A673 (cell line): Measurements from ENCODE around the gene ITPKC. TPM values are rescaled to one million over a fixed set of nuclear protein-coding genes. Genes with fewer than 3 reads are reported as not detected.

Source experiments
- BruUV-seq: library from RNA; stranded (reverse); fragments of 400-500 nt; replicated peaks from 2 replicates; lab custom pipeline; 2021; lab: Mats Ljungman, UMichigan
- CTCF ChIA-PET: fragments of 300-600 bp; sonication (Branson Sonifier 250); formaldehyde crosslinking; loops from one replicate; lab custom pipeline; 2022; ENCODE audit warnings: antibody characterized with exemption; lab: Charles Lee
- POLR2A ChIA-PET: fragments of 300-600 bp; sonication (Branson Sonifier 250); formaldehyde crosslinking; loops from one replicate; lab custom pipeline; 2022; ENCODE audit warnings: antibody characterized with exemption; ENCODE audit not compliant: low non-redundant PET; lab: Charles Lee
- DNase-seq: peaks from one replicate; pipeline ENCODE4 v3.0.0-alpha.2; 2015; ENCODE audit warnings: low spot score
- H3K27ac ChIP-seq: fragments of 200-600 bp; sonication (generic); 2 replicates; pipeline ENCODE4 v1.5.1; 2016; ENCODE audit warnings: mixed run types, low read depth, mild to moderate bottlenecking, mixed read lengths, antibody characterized with exemption, low read length; ENCODE audit not compliant: poor library complexity, severe bottlenecking
- H3K27me3 ChIP-seq: fragments of 200-600 bp; sonication (generic); replicated peaks from 2 replicates; pipeline ENCODE4 v1.6.1; 2017; ENCODE audit warnings: mixed run types, low read depth, mild to moderate bottlenecking, mixed read lengths, antibody characterized with exemption, low read length; ENCODE audit not compliant: insufficient read depth, poor library complexity
- H3K36me3 ChIP-seq: fragments of 200-600 bp; sonication (generic); 2 replicates; pipeline ENCODE4 v1.6.1; 2016; ENCODE audit warnings: mixed run types, mild to moderate bottlenecking, mixed read lengths, antibody characterized with exemption, low read length; ENCODE audit not compliant: insufficient read depth, poor library complexity, severe bottlenecking
- H3K4me1 ChIP-seq: fragments of 200-600 bp; sonication (generic); 2 replicates; pipeline ENCODE4 v1.6.1; 2017; ENCODE audit warnings: mixed run types, mild to moderate bottlenecking, mixed read lengths, antibody characterized with exemption, low read length; ENCODE audit not compliant: insufficient read depth, poor library complexity, severe bottlenecking
- H3K4me3 ChIP-seq: fragments of 200-600 bp; sonication (generic); 2 replicates; pipeline ENCODE4 v1.5.1; 2016; ENCODE audit warnings: low read depth, mixed run types, mild to moderate bottlenecking, mixed read lengths, low read length; ENCODE audit not compliant: poor library complexity, severe bottlenecking
- H3K9me3 ChIP-seq: fragments of 200-600 bp; sonication (generic); 2 replicates; pipeline ENCODE4 v1.6.1; 2016; ENCODE audit warnings: mixed run types, low read depth, mild to moderate bottlenecking, mixed read lengths, antibody characterized with exemption, low read length; ENCODE audit not compliant: poor library complexity, severe bottlenecking
- CTCF ChIP-seq: fragments of 300-800, 200-600 bp; sonication (generic); conservative IDR thresholded peaks from 2 replicates; pipeline ENCODE4 v1.5.1; 2017; ENCODE audit warnings: low read depth, mild to moderate bottlenecking, antibody characterized with exemption, low read length, moderate library complexity, mixed read lengths
- EZH2 ChIP-seq: fragments of 200-600 bp; sonication (generic); IDR thresholded peaks from 2 replicates; pipeline ENCODE4 v1.6.1; 2017; ENCODE audit warnings: borderline replicate concordance, low read depth, mild to moderate bottlenecking, mixed read lengths, antibody characterized with exemption, low read length; ENCODE audit not compliant: poor library complexity, severe bottlenecking
- intact Hi-C: fragments of 100-400 bp; cut with micrococcal nuclease; formaldehyde crosslinking; loops from one replicate; pipeline ENCODE4 v1.10.0; 2022; ENCODE audit not compliant: unreplicated experiment
- total RNA-seq: library from RNA; stranded (reverse); gene quantifications from 2 replicates; pipeline ENCODE4 v1.2.3, GENCODE V29; 2021

Gene ITPKC
- total RNA-seq, 1 experiment from 2014 or later = 7.2 TPM

- Histone ChIP-seq H3K36me3 (peaks cover 2% of the 10 kb centered on the region), H3K4me3 (no peak overlapping the region), H3K4me1 (no peaks in the 10 kb centered on the region), H3K27ac (no peak overlapping the region), H3K27me3 (no peaks in the 10 kb centered on the region), H3K9me3 (no peaks in the 10 kb centered on the region)
- TF ChIP-seq EZH2 = no peak
- TF ChIP-seq CTCF = no peak
- intact Hi-C loops = no loop called here
- DNase-seq = no peak
- no TSS peak for BruUV-seq
- ChIA-PET CTCF (no interaction called here), POLR2A (no interaction called here)
These were observed 22.3 kb downstream of the ITPKC start for GRCh38 chr19:40739030-40739839.

- Histone ChIP-seq H3K4me3 (no peak overlapping the region), H3K9me3 (no peaks in the 10 kb centered on the region), H3K27me3 (no peaks in the 10 kb centered on the region), H3K36me3 (peaks cover 2% of the 10 kb centered on the region), H3K4me1 (no peaks in the 10 kb centered on the region), H3K27ac (no peak overlapping the region)
- TF ChIP-seq EZH2 (no peak), CTCF (no peak)
- intact Hi-C loops = no loop called here
- DNase-seq = no peak
- BruUV-seq = no TSS peak
- CTCF ChIA-PET = no interaction called here
- POLR2A ChIA-PET = no interaction called here
These were observed 23.2 kb downstream of the ITPKC start for GRCh38 chr19:40739871-40740703.

- no TSS peak for BruUV-seq
- no peak for DNase-seq
- CTCF ChIA-PET = no interaction called here
- POLR2A ChIA-PET = no interaction called here
- TF ChIP-seq EZH2 = no peak
- TF ChIP-seq CTCF = no peak
- no peak overlapping the region for H3K4me3 ChIP-seq
- H3K4me1 ChIP-seq = no peaks in the 10 kb centered on the region
- intact Hi-C loops = no loop called here
- H3K36me3 ChIP-seq = peaks cover 2% of the 10 kb centered on the region
- H3K9me3 ChIP-seq = no peaks in the 10 kb centered on the region
- no peaks in the 10 kb centered on the region for H3K27me3 ChIP-seq
- no peak overlapping the region for H3K27ac ChIP-seq
These were observed 23.8 kb downstream of the ITPKC start for GRCh38 chr19:40740747-40741146.
